Measurements from ENCODE around the gene LRSAM1.

DNA sequence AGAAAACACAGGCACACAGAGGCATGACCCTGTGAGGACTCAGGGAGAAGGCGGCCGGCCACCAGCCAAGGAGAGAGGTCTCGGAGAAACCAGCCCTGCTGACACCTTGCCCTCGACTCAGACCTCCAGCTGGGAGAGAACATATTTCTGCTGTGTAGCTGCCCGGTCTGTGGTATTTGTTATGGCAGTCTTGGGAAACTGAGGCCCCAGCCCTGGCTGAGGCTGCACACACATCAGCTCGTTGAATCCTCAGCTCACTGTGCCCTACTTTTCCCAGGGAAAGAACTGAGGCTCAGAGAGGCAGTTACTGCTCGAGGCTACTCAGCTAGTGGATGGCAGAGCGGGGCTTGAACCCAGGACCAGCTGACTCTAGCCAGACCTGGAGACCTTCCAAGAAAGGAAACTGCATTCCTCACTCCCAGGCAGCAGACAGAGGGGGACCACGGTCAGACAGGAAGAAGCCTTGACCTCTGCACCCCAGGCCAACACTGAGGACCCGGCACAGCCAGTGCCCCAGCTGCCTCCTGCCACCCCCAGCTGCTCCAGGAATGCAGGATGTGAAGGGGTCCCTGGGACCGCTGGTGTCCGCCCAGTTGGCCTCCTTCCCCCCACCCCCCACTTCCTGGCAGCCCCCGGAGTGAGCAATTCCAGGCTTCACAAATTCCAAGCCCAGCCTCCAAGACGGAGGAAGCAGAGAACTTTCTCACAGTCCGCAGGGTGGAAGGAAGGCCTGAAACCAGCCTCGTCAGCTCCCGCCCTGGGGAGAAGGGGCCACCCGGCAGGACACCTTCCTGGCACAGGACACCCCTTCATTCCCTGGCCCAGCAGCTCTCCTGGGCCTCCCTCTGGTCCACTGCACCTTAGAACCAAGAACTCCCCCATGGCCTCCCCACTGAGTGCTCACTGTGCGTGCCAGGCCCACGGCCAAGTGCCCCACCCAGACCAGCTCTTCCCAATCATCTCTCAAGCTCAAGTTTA is 69.9 kb downstream of the LRSAM1 start:
- TF ChIP-seq TEAD4 (IDR thresholded peaks at IDR 0.05; ENCODE audit: low read depth, low read length), result peak; percentile 77
- no peak for TF ChIP-seq SP2 (IDR thresholded peaks at IDR 0.05; ENCODE audit: low read length)
- TF ChIP-seq, protein P1, sequence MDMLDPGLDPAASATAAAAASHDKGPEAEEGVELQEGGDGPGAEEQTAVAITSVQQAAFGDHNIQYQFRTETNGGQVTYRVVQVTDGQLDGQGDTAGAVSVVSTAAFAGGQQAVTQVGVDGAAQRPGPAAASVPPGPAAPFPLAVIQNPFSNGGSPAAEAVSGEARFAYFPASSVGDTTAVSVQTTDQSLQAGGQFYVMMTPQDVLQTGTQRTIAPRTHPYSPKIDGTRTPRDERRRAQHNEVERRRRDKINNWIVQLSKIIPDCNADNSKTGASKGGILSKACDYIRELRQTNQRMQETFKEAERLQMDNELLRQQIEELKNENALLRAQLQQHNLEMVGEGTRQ (IDR thresholded peaks at IDR 0.05; ENCODE audit: low read length), result no peak
- no peak for TF ChIP-seq EZH2 (IDR thresholded peaks at IDR 0.05; ENCODE audit: low read depth, low read length, severe bottlenecking)
- no peak for TF ChIP-seq POLR2AphosphoS5 (IDR thresholded peaks at IDR 0.05; ENCODE audit: low read depth, low read length)
- TF ChIP-seq, protein P2, sequence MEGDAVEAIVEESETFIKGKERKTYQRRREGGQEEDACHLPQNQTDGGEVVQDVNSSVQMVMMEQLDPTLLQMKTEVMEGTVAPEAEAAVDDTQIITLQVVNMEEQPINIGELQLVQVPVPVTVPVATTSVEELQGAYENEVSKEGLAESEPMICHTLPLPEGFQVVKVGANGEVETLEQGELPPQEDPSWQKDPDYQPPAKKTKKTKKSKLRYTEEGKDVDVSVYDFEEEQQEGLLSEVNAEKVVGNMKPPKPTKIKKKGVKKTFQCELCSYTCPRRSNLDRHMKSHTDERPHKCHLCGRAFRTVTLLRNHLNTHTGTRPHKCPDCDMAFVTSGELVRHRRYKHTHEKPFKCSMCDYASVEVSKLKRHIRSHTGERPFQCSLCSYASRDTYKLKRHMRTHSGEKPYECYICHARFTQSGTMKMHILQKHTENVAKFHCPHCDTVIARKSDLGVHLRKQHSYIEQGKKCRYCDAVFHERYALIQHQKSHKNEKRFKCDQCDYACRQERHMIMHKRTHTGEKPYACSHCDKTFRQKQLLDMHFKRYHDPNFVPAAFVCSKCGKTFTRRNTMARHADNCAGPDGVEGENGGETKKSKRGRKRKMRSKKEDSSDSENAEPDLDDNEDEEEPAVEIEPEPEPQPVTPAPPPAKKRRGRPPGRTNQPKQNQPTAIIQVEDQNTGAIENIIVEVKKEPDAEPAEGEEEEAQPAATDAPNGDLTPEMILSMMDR (IDR thresholded peaks at IDR 0.05; ENCODE audit: control extremely low read depth in 1 of 3, insufficient read depth in 1 of 3, low read depth in 1 of 3, low read length in 3 of 3), result no peak
- TF ChIP-seq, protein P3, sequence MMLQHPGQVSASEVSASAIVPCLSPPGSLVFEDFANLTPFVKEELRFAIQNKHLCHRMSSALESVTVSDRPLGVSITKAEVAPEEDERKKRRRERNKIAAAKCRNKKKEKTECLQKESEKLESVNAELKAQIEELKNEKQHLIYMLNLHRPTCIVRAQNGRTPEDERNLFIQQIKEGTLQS (IDR thresholded peaks at IDR 0.05; ENCODE audit: insufficient read depth, low read depth, low read length), result no peak

Data from H1 (cell line).